Right atrium auricular region (tissue), 2 donors: ENCODE results near the gene GNAT2. TPM values are rescaled to one million over a fixed set of nuclear protein-coding genes. Genes with fewer than 3 reads are reported as not detected.
A peak's percentile ranks its signal among the peaks of the same experiment; 100 is the strongest.

Experiments
- DNase-seq: peaks from one replicate; pipeline ENCODE4 v3.0.0-alpha.2; 2019; ENCODE audit warnings: low spot score
- H3K27ac ChIP-seq, 2 donors: fragments of 200-600 bp; sonication (generic); 1 replicate in 1 of 2; 2 replicates in 1 of 2; pipeline ENCODE4 v1.5.1; 2016 to 2019
- H3K27me3 ChIP-seq, 2 donors: fragments of 200-600 bp; sonication (generic); one replicate each; pipeline versions ENCODE4 v1.5.1 to v1.6.0; 2017 to 2019
- H3K36me3 ChIP-seq: fragments of 200-600 bp; sonication (generic); one replicate; pipeline ENCODE4 v1.5.1; 2016
- H3K4me1 ChIP-seq, 2 donors: fragments of 200-600 bp; sonication (generic); one replicate each; pipeline versions ENCODE4 v1.5.1 to v1.6.0; 2017 to 2019
- H3K4me3 ChIP-seq, 2 donors: fragments of 200-600 bp; sonication (generic); 1 replicate in 1 of 2; 2 replicates in 1 of 2; pipeline ENCODE4 v1.5.1; 2017 to 2019; ENCODE audit warnings: mild to moderate bottlenecking in 1 of 2, moderate library complexity in 1 of 2
- H3K9me3 ChIP-seq, 2 donors: fragments of 200-600 bp; sonication (generic); one replicate each; pipeline ENCODE4 v1.5.1; 2019
- total RNA-seq, 2 donors: library from RNA; depleted of rRNA; stranded (reverse); fragments of >200 nt; gene quantifications; one replicate each; pipeline ENCODE4 v1.1.0, GENCODE V29; 2016
- TF ChIP-seq, protein P1 (sequence below), 2 donors: fragments of 200-600 bp; sonication (generic); IDR thresholded peaks; one replicate each; pipeline ENCODE4 v1.5.1; 2019; ENCODE audit warnings: antibody characterized with exemption in 2 of 2

Gene GNAT2
- total RNA-seq, 2 donors from 2014 or later = 0.59 TPM; not detected in 1

GRCh38 chr1:109659997-109660690 lies 40.7 kb upstream of the GNAT2 start:
- DNase-seq = peak; percentile 46
- Histone ChIP-seq H3K4me3 (no peak overlapping the region), H3K36me3 (peaks cover 18% of the 10 kb centered on the region), H3K9me3 (no peaks in the 10 kb centered on the region), H3K4me1 (peaks cover 0 to 10% of the 10 kb centered on the region in 2 donors), H3K27me3 (no peaks in the 10 kb centered on the region), H3K27ac (no peak overlapping the region)
- TF ChIP-seq, protein P1, sequence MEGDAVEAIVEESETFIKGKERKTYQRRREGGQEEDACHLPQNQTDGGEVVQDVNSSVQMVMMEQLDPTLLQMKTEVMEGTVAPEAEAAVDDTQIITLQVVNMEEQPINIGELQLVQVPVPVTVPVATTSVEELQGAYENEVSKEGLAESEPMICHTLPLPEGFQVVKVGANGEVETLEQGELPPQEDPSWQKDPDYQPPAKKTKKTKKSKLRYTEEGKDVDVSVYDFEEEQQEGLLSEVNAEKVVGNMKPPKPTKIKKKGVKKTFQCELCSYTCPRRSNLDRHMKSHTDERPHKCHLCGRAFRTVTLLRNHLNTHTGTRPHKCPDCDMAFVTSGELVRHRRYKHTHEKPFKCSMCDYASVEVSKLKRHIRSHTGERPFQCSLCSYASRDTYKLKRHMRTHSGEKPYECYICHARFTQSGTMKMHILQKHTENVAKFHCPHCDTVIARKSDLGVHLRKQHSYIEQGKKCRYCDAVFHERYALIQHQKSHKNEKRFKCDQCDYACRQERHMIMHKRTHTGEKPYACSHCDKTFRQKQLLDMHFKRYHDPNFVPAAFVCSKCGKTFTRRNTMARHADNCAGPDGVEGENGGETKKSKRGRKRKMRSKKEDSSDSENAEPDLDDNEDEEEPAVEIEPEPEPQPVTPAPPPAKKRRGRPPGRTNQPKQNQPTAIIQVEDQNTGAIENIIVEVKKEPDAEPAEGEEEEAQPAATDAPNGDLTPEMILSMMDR (IDR thresholded peaks at IDR 0.05) = no peak

GRCh38 chr1:109659145-109659544 lies 39.7 kb upstream of the GNAT2 start:
- TF ChIP-seq, protein P1 (IDR thresholded peaks at IDR 0.05) = no peak
- H3K9me3 ChIP-seq = no peaks in the 10 kb centered on the region
- H3K4me3 ChIP-seq = no peak overlapping the region
- H3K27ac ChIP-seq = no peak overlapping the region
- DNase-seq = peak; percentile 30
- H3K27me3 ChIP-seq = no peaks in the 10 kb centered on the region
- peaks cover 18% of the 10 kb centered on the region for H3K36me3 ChIP-seq
- peaks cover 0 to 18% of the 10 kb centered on the region in 2 donors for H3K4me1 ChIP-seq

DNA sequence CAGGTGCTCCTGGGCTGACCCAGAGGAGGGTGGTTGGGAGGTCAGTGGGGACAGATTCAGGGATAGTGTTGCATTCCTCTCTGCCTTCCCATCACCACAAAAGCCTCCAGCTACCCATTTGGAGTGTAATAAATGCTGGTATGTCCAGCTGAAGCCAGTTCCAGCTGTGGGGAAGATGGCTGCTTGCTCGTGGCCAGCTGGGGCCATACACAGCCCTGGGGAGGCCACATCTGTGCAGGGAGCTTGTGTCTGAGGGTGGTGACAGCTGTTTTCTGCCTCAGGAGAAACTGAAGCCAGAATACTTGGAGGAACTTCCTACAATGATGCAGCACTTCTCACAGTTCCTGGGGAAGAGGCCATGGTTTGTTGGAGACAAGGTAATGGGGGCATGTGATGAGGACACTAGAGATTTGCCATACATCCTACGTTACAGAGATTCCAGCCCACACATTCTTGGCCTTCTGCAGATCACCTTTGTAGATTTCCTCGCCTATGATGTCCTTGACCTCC lies 39.2 kb upstream of the GNAT2 start:
- TF ChIP-seq, protein P1 (IDR thresholded peaks at IDR 0.05) = no peak
- no peaks in the 10 kb centered on the region for H3K9me3 ChIP-seq
- peak; percentile 50 for DNase-seq
- no peak overlapping the region for H3K27ac ChIP-seq
- H3K27me3 ChIP-seq = no peaks in the 10 kb centered on the region
- H3K4me1 ChIP-seq = peaks cover 0 to 18% of the 10 kb centered on the region in 2 donors
- no peak overlapping the region for H3K4me3 ChIP-seq
- H3K36me3 ChIP-seq = peaks cover 18% of the 10 kb centered on the region

- no peak overlapping the region for H3K27ac ChIP-seq
- H3K36me3 ChIP-seq = peaks cover 18% of the 10 kb centered on the region
- H3K4me1 ChIP-seq = peaks cover 0 to 18% of the 10 kb centered on the region in 2 donors
- H3K9me3 ChIP-seq = no peaks in the 10 kb centered on the region
- H3K4me3 ChIP-seq = no peak overlapping the region
- H3K27me3 ChIP-seq = no peaks in the 10 kb centered on the region
- TF ChIP-seq, protein P1 (IDR thresholded peaks at IDR 0.05) = no peak
- peak; percentile 28 for DNase-seq
Observed at GRCh38 chr1:109657970-109658369, 38.6 kb upstream of the GNAT2 start.

- Histone ChIP-seq H3K36me3 (peaks cover 18% of the 10 kb centered on the region), H3K4me1 (peaks cover 0 to 18% of the 10 kb centered on the region in 2 donors), H3K27me3 (no peaks in the 10 kb centered on the region), H3K4me3 (no peak overlapping the region), H3K27ac (no peak overlapping the region), H3K9me3 (no peaks in the 10 kb centered on the region)
- DNase-seq = peak; percentile 57
- TF ChIP-seq, protein P1 (IDR thresholded peaks at IDR 0.05) = no peak
Observed at GRCh38 chr1:109657395-109657794, 38.0 kb upstream of the GNAT2 start.
